ENCODE measurements around the gene RAB3IL1.
"Not testable (repeated sequence)": the region's sequence is repeated elsewhere in the genome, so short reads cannot be mapped to it uniquely, and the experiment has no call there.

Gene RAB3IL1

GRCh38 chr11:61882879-61883278 lies 34.5 kb downstream of the RAB3IL1 start:
- no peak for DNase-seq

GRCh38 chr11:61882267-61882666 lies 35.1 kb downstream of the RAB3IL1 start:
- not testable (repeated sequence) for DNase-seq

GRCh38 chr11:61881397-61881796 lies 36.0 kb downstream of the RAB3IL1 start:
- DNase-seq, result no peak

- no peak for DNase-seq
Measured at GRCh38 chr11:61880454-61880853, 36.9 kb downstream of the RAB3IL1 start.

- no peak for DNase-seq
Measured at GRCh38 chr11:61880031-61880430, 37.3 kb downstream of the RAB3IL1 start.

- DNase-seq, result no peak
Measured at GRCh38 chr11:61879152-61879551, 38.2 kb downstream of the RAB3IL1 start.

- no peak for DNase-seq
Measured at GRCh38 chr11:61875698-61876097, 41.7 kb downstream of the RAB3IL1 start.

- DNase-seq, result no peak
Measured at GRCh38 chr11:61874853-61875252, 42.5 kb downstream of the RAB3IL1 start.

GRCh38 chr11:61874377-61874809 lies 43.0 kb downstream of the RAB3IL1 start:
- no peak for DNase-seq

- no peak for DNase-seq
Measured at GRCh38 chr11:61873588-61874376, 43.6 kb downstream of the RAB3IL1 start.

GRCh38 chr11:61872935-61873565 lies 44.3 kb downstream of the RAB3IL1 start:
- no peak for DNase-seq

- peak in 3 of 4 experiments; percentile 12 to 43 (median 24) for DNase-seq
Measured at GRCh38 chr11:61871158-61871597, 46.2 kb downstream of the RAB3IL1 start.

GRCh38 chr11:61870541-61871031 lies 46.8 kb downstream of the RAB3IL1 start:
- no peak for DNase-seq

- DNase-seq, result no peak
Measured at GRCh38 chr11:61869708-61870451, 47.5 kb downstream of the RAB3IL1 start.

GRCh38 chr11:61869429-61869707 lies 48.0 kb downstream of the RAB3IL1 start:
- no peak for DNase-seq

GRCh38 chr11:61868571-61869428 lies 48.6 kb downstream of the RAB3IL1 start:
- DNase-seq, result no peak

- no peak for DNase-seq
Measured at GRCh38 chr11:61866958-61867343, 50.4 kb downstream of the RAB3IL1 start.

GRCh38 chr11:61866231-61866957 lies 51.0 kb downstream of the RAB3IL1 start:
- no peak for DNase-seq

GRCh38 chr11:61864814-61865775 lies 52.3 kb downstream of the RAB3IL1 start:
- no peak for DNase-seq

GRCh38 chr11:61863548-61864081 lies 53.8 kb downstream of the RAB3IL1 start:
- no peak for DNase-seq
